Activated CD4-positive, alpha-beta T cell treated with anti-CD3 and anti-CD28 coated beads for 4 hours (primary cell): ENCODE results near the gene FARSB.
A peak's percentile ranks its signal among the peaks of the same experiment; 100 is the strongest.
"Not testable (repeated sequence)": the region's sequence is repeated elsewhere in the genome, so short reads cannot be mapped to it uniquely, and the experiment has no call there.

Experiments
- DNase-seq, 2 donors: peaks; one replicate each; pipeline ENCODE4 v3.0.0-alpha.2; 2020

The FARSB gene

DNA sequence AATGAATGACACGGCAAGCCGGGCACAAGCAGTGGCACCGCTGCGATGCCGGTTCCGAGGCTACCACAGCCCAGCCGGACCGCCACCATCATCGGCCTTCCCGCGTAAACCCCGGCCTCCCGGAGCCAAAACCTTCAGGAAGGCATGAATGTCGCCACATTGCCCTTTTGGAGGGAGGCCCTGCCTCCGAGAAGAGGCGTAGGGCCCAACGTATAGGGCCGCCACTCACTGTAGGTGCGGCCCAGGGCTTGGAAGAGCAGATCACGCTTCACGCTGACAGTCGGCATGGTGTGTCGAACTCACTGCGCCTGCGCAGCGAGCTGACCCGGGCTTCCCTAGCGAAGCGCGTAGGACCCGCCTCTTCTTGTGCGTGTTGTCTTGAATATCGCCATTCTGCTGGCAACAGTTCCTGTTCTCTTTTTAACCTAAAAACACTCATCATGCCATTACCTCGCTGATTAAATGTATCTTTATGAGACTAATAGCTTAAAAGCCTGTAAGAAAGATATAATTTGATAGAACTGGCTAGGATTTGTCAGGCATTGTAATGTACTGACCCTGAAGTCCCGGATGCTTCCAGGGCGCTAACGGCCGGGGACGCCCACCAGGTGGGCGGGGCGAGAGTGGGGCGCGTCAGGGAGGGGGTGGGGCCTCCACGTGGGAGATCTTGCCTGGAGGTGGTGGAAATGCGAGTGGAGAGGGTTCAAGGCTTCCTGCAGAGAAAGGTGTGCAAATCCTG, at the start of gene FARSB:
Gene FARSB, minus strand, starts transcription at position 306 of the 739 bp plus-strand sequence. Its CDS starts 19 bp downstream, at position 287.
- peak; percentile 93 to 96 for DNase-seq

- no peak for DNase-seq
Observed at GRCh38 chr2:222703886-222704285, 48.0 kb upstream of the FARSB start.

- no peak for DNase-seq
Observed at GRCh38 chr2:222703091-222703490, 47.2 kb upstream of the FARSB start.

DNA sequence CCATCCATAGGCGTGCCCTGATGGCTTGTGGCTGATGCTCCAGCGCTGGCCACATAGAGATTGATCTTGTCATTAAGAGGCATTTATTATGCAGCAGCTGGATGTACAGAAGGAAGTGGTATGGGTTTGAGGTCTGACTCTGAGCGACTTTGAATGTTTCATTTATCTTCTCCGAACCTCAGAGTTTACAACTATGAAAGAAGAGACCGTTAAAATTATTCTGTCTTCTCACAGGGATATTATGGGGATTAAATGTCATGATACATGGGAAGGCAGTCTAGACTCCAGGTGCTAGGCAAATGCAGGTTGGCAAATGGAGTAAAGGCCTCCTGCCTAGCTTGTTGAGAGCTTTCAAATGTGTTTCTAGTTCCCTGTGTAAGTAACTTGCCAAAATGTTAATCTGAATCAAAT, 45.8 kb upstream of the FARSB start:
- DNase-seq, result no peak

- no peak for DNase-seq
Observed at GRCh38 chr2:222701233-222701632, 45.3 kb upstream of the FARSB start.

- no peak for DNase-seq
Observed at GRCh38 chr2:222698276-222698675, 42.4 kb upstream of the FARSB start.

DNA sequence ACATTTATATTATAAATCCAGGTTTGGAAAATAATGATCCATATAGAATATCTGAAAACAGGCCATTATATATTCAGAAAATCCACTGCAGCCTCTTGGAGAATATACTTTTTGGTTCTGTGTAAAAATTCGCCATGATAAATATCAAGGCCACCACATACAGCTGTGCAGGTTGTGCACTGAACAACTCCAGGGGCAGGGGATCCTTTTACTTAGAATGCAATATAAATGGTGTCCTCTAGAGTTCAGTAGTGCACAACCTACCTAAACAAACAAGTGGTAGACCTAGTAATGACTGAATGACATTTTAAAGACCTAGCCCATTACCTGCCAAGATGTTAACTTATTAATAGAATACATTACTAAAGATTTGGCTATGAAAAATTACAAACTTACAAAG, 37.9 kb upstream of the FARSB start:
- DNase-seq, result no peak

DNA sequence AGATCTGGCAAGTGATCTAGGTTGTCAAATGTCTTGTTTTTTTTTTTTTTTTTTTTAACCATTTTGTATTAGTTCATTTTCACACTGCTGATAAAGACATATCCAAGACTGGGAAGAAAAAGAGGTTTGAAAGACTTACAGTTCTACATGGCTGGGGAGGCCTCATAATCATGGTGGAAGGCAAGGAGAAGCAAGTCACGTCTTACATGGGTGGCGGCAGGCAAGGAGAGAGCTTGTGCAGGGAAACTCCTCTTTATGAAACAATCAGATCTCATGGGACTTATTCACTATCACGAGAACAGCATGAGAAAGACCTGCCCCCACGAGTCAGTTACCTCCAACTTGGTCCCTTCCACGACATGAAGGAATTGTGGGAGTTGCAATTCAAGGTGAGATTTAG, 37.5 kb upstream of the FARSB start:
- DNase-seq, result not testable (repeated sequence)

GRCh38 chr2:222690564-222691200, 34.8 kb upstream of the FARSB start:
- DNase-seq, result peak; percentile 54 to 68

GRCh38 chr2:222689322-222689721, 33.4 kb upstream of the FARSB start:
- DNase-seq, result no peak

- DNase-seq, result no peak
Observed at GRCh38 chr2:222688917-222689316, 33.0 kb upstream of the FARSB start.

GRCh38 chr2:222686086-222686750, 30.3 kb upstream of the FARSB start:
- DNase-seq, result no peak

- DNase-seq, result no peak
Observed at GRCh38 chr2:222683805-222684204, 27.9 kb upstream of the FARSB start.

- no peak for DNase-seq
Observed at GRCh38 chr2:222677981-222678380, 22.1 kb upstream of the FARSB start.

GRCh38 chr2:222673883-222674282, 18.0 kb upstream of the FARSB start:
- DNase-seq, result no peak

DNA sequence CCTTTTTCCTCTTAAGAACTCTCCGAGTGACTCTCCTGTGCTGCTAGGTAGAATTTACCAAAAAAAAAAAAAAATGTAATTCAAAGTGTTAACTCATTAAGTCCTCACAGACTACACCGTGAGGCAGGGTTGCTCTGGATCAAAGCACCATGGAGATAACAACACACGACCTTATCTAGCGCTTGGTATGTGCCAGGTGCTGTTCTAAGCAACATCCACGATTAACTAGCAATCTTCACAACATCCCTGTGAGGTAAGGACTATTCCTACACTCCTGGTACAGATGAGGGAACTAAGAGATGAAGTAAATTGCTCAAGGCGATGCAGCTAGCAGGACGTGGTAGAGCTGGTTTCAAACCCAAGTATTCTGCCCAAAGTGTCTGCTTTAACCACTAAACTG, 17.4 kb upstream of the FARSB start:
- DNase-seq, result no peak

- DNase-seq, result no peak
Observed at GRCh38 chr2:222672068-222672401, 16.1 kb upstream of the FARSB start.

GRCh38 chr2:222671259-222672067, 15.6 kb upstream of the FARSB start, which contains the start of gene MOGAT1:
MOGAT1 (plus strand) TSS chr2:222671658; CDS start chr2:222671786, 128 bp downstream.
- DNase-seq, result no peak

DNA sequence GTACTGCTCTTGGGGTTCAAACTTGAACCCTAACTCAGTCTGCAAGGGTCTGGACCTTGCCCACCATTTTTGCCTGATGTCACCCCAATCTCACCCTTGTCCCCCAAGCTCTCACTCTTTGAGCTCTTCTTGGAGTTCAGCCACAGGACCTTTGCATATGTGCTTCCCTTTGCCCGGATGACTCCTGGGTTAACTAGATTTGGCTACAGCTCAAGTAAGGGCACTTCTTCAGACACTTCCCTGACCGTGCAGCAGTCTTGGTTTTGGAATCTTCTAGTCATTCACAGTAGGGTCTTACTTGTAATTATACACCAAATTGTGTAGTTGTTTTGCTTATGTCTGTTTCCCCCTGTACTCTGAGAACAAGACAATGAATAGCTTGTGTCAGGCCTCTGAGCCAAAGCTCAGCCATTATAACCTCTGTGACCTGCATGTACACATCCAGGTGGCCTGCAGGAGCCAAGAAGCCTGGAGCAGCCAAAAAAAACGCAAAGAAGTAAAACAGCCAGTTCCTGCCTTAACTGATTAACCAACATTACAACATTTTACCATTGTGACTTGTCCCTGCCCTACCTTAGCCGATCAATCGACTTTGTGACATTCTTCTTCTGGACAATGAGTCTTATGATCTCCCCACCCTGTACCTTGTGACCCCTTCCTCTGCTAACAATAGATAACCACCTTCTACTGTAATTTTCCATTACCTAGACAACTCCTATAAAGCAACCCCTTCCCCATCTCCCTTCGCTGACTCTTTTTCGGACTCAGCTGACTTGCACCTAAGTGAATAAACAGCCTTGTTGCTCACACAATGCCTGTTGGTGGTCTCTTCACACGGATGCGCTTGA, 14.5 kb upstream of the FARSB start:
- DNase-seq, result no peak

GRCh38 chr2:222669353-222669752, 13.5 kb upstream of the FARSB start:
- DNase-seq, result no peak

GRCh38 chr2:222668494-222669154, 12.7 kb upstream of the FARSB start:
- no peak for DNase-seq

GRCh38 chr2:222663479-222663878, 7.6 kb upstream of the FARSB start:
- DNase-seq, result no peak
